ENCODE measurements around the gene PKMYT1. TPM values are rescaled to one million over a fixed set of nuclear protein-coding genes. Genes with fewer than 3 reads are reported as not detected.

The PKMYT1 gene
- total and polyA plus RNA-seq, 5 donors: 1.1 to 2.1 (median 2.1) TPM; not detected in 2

- WGBS: under 1% methylated on average over 69 of the region's 69 CpGs
- ATAC-seq (peak; percentile 79 to 84), DNase-seq (peak; percentile 97 to 99 (median 98))
- Histone ChIP-seq H3K27me3 (ENCODE audit: control insufficient read depth, insufficient read depth) (no peaks in the 10 kb centered on the region), H3K9me3 (ENCODE audit: control insufficient read depth, low read length) (no peaks in the 10 kb centered on the region), H3K27ac (ENCODE audit: low read length) (peak within 1 kb of the TSS; percentile 99), H3K4me1 (ENCODE audit: control insufficient read depth, insufficient read depth, low read length) (peaks cover 10% of the 10 kb centered on the region), H3K4me3 (ENCODE audit: low read length) (peak within 1 kb of the TSS; percentile 56)
- intact Hi-C loops (cut with DNase I): no loop called here
Measured at GRCh38 chr16:3023669-3024478, 43.6 kb upstream of the PKMYT1 start, which contains the start of the genes HCFC1R1 and THOC6. TSS of gene HCFC1R1 (minus strand) at chr16:3023942. CDS start at chr16:3023941, 1 bp downstream. TSS of gene THOC6 (plus strand) at chr16:3024035. CDS start at chr16:3024327, 292 bp downstream.

- ATAC-seq: peak; percentile 0 to 1
- DNase-seq: peak in 2 of 3 donors; percentile 72 to 82
Measured at GRCh38 chr16:3023415-3023668, 43.1 kb upstream of the PKMYT1 start.

DNA sequence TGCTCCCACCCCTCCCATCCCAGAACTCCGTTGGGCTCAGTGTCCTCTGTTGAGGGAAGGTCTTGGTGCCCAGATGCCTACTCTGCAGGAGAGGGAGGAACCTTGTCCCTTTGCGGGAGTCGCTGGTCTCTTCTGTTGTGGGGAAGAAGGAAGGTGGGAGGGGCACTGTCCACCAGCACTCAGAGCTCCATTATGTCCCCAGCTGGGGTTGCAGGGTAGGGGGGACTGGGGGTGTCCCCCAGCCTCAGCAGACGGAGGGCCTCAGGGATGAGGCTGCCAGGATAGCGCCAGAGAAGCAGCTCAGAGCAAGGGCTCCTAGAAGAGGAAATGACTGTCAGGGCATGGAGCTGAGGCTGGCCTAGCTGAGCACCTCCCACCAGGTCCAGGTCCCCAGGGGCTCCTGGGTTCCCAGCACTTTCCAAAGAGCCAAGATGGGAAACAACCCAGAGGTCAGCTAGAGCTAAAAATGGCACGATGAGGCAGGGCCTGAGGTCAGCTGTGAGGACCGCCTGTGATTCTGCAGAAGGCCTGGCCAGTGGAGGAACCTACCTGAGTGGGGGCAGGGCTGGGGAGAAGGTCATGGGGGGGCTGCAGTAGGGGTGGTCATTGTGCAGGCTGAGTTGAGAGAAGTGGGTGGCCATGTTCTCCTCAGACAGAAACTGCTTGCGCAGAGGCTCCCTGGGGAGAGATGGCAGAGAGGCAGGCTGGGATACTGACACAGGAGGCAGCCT is 42.6 kb upstream of the PKMYT1 start:
- H3K4me1 ChIP-seq (ENCODE audit: control insufficient read depth, insufficient read depth, low read length): peaks cover 10% of the 10 kb centered on the region
- peak overlapping the region; percentile 56 for H3K4me3 ChIP-seq (ENCODE audit: low read length)
- peak overlapping the region; percentile 99 for H3K27ac ChIP-seq (ENCODE audit: low read length)
- ATAC-seq (peak in 1 of 2 donors; percentile 0), DNase-seq (peak in 2 of 3 donors; percentile 62 to 70)
- WGBS: 25% methylated on average over 8 of the region's 8 CpGs
- no peaks in the 10 kb centered on the region for H3K9me3 ChIP-seq (ENCODE audit: control insufficient read depth, low read length)
- H3K27me3 ChIP-seq (ENCODE audit: control insufficient read depth, insufficient read depth): no peaks in the 10 kb centered on the region
- intact Hi-C loops (cut with DNase I): no loop called here

More at GRCh38 chr16:3023415-3023668, 43.1 kb upstream of the PKMYT1 start:
- intact Hi-C loops (cut with DNase I): no loop called here
- Histone ChIP-seq H3K9me3 (ENCODE audit: control insufficient read depth, low read length) (no peaks in the 10 kb centered on the region), H3K4me1 (ENCODE audit: control insufficient read depth, insufficient read depth, low read length) (peaks cover 10% of the 10 kb centered on the region), H3K27me3 (ENCODE audit: control insufficient read depth, insufficient read depth) (no peaks in the 10 kb centered on the region), H3K4me3 (ENCODE audit: low read length) (peak overlapping the region; percentile 56), H3K27ac (ENCODE audit: low read length) (peak overlapping the region; percentile 99)
- WGBS: 19% methylated on average over 6 of the region's 6 CpGs

GRCh38 chr16:3022208-3022683 is 42.0 kb upstream of the PKMYT1 start:
- ATAC-seq (peak; percentile 51 to 60), DNase-seq (peak; percentile 94 to 96 (median 94))
- H3K27ac ChIP-seq (ENCODE audit: low read length): peak overlapping the region; percentile 99
- H3K9me3 ChIP-seq (ENCODE audit: control insufficient read depth, low read length): no peaks in the 10 kb centered on the region
- intact Hi-C loops (cut with DNase I): no loop called here
- H3K27me3 ChIP-seq (ENCODE audit: control insufficient read depth, insufficient read depth): no peaks in the 10 kb centered on the region
- peak overlapping the region; percentile 85 for H3K4me3 ChIP-seq (ENCODE audit: low read length)
- 9% methylated on average over 8 of the region's 8 CpGs for WGBS
- peaks cover 10% of the 10 kb centered on the region for H3K4me1 ChIP-seq (ENCODE audit: control insufficient read depth, insufficient read depth, low read length)

DNA sequence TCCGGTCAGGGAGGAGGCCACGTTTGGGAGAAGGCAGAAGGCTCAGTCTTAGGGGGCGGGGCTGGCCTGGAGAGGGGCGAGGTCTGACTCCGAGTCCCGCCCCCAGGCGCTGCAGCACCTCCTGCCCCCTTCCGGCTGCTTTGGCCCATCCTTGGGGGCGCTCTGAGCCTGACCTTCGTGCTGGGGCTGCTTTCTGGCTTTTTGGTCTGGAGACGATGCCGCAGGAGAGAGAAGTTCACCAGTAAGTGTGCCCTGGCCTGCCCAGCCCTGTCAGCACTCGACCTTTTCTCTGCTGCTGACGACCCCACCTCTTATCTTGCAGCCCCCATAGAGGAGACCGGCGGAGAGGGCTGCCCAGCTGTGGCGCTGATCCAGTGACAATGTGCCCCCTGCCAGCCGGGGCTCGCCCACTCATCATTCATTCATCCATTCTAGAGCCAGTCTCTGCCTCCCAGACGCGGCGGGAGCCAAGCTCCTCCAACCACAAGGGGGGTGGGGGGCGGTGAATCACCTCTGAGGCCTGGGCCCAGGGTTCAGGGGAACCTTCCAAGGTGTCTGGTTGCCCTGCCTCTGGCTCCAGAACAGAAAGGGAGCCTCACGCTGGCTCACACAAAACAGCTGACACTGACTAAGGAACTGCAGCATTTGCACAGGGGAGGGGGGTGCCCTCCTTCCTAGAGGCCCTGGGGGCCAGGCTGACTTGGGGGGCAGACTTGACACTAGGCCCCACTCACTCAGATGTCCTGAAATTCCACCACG is 41.4 kb upstream of the PKMYT1 start:
- H3K4me3 ChIP-seq (ENCODE audit: low read length): peak overlapping the region; percentile 85
- no peaks in the 10 kb centered on the region for H3K9me3 ChIP-seq (ENCODE audit: control insufficient read depth, low read length)
- ATAC-seq (peak; percentile 54 to 56), DNase-seq (peak; percentile 87 to 93 (median 92))
- no peaks in the 10 kb centered on the region for H3K27me3 ChIP-seq (ENCODE audit: control insufficient read depth, insufficient read depth)
- intact Hi-C loops (cut with DNase I): no loop called here
- peak overlapping the region; percentile 92 for H3K27ac ChIP-seq (ENCODE audit: low read length)
- peaks cover 10% of the 10 kb centered on the region for H3K4me1 ChIP-seq (ENCODE audit: control insufficient read depth, insufficient read depth, low read length)
- WGBS: 12% methylated on average over 25 of the region's 25 CpGs

DNA sequence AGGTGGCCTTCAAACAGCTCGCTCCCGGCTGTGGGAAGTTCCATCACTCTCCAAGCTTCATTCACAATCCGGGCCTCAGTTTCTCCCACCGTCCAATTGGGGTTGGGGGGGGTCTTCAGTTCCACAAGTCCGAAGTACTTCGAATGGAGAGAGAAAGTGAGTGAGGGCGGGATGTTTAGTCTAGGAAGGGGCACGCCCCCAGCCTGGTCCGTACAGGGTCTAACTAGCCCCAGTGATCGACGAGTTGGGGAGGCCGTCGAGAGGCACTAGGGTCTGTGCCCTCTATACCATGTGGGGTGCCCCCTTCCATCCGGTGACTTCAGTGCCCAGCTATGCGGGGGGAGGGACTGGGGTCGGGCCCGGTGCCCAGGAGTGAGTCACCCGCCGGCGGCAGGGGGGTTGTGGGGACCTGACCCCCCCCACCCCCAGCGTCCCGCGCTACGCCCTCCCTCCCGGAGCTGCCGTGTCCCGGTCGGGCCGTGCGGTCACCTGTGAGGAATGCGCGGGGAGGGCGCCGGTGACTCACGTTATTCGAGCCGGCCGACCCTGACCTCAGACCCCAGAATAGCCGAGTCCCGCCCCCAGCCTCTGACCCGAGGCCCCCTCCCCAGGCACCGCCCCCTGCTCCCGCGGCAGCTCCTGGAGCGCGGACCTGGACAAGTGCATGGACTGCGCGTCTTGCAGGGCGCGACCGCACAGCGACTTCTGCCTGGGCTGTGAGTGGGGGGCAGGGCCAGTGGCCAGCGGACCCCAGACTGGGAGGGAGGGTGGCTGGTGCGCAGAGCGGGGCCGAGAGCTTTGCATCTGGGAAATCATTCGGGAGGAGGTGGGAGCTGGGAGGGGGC is 40.6 kb upstream of the PKMYT1 start:
- Histone ChIP-seq H3K9me3 (ENCODE audit: control insufficient read depth, low read length) (no peaks in the 10 kb centered on the region), H3K4me3 (ENCODE audit: low read length) (peak overlapping the region; percentile 85), H3K27ac (ENCODE audit: low read length) (peak overlapping the region; percentile 99), H3K4me1 (ENCODE audit: control insufficient read depth, insufficient read depth, low read length) (peaks cover 10% of the 10 kb centered on the region), H3K27me3 (ENCODE audit: control insufficient read depth, insufficient read depth) (no peaks in the 10 kb centered on the region)
- WGBS: 1% methylated on average over 57 of the region's 57 CpGs
- peak; percentile 33 to 53 for ATAC-seq
- peak; percentile 82 to 92 (median 84) for DNase-seq
- intact Hi-C loops (cut with DNase I): no loop called here

DNA sequence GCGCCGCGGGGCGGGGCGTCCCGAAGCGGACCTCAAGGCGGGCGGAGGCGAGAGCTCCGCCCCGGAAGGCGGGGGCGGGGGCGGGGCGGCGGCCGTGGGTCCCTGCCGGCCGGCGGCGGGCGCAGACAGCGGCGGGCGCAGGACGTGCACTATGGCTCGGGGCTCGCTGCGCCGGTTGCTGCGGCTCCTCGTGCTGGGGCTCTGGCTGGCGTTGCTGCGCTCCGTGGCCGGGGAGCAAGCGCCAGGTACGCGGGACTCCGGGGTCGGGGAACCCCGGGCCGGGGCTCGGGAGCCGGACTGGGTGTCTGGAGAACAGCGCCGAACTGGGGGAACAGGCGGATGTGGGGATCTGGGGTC is 40.0 kb upstream of the PKMYT1 start, which contains the start of gene TNFRSF12A:
TNFRSF12A (plus strand) TSS at position 122 of the 357 bp plus-strand sequence; CDS start at position 152, 30 bp downstream.
- peak within 1 kb of the TSS; percentile 85 for H3K4me3 ChIP-seq (ENCODE audit: low read length)
- DNase-seq: peak; percentile 83 to 92 (median 92)
- peak; percentile 41 to 53 for ATAC-seq
- intact Hi-C loops (cut with DNase I): no loop called here
- H3K27me3 ChIP-seq (ENCODE audit: control insufficient read depth, insufficient read depth): no peaks in the 10 kb centered on the region
- H3K27ac ChIP-seq (ENCODE audit: low read length): peak within 1 kb of the TSS; percentile 99
- WGBS: 2% methylated on average over 49 of the region's 49 CpGs
- H3K4me1 ChIP-seq (ENCODE audit: control insufficient read depth, insufficient read depth, low read length): peaks cover 10% of the 10 kb centered on the region
- H3K9me3 ChIP-seq (ENCODE audit: control insufficient read depth, low read length): no peaks in the 10 kb centered on the region

DNA sequence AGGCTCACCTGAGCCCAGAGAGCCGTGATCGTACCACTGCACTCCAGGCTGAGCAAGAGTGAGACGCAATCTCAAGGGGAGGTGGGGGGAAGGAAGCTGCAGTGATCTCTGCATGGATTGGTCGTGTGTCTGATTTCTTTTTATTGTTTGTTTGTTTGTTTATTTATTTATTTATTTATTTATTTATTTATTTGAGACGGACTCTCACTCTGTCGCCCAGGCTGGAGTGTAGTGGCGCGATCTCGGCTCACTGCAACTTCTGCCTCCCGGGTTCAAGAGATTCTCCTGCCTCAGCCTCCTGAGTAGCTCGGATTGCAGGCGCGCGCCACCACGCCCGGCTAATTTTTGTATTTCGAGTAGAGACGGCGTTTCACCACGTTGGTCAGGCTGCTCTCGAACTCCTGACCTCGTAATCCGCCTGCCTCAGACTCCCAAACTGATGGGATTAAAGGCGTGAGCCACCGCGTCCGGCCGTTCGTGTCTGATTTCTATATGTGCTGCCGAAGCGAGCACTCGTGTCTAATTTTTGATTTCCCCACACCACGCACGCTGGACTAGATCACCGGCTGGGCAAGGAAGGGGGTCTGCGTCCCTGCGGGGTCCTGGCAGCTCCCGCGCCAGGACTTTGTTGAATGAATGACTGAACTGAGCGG is 39.5 kb upstream of the PKMYT1 start:
- Histone ChIP-seq H3K27ac (ENCODE audit: low read length) (no peak overlapping the region), H3K9me3 (ENCODE audit: control insufficient read depth, low read length) (no peaks in the 10 kb centered on the region), H3K27me3 (ENCODE audit: control insufficient read depth, insufficient read depth) (no peaks in the 10 kb centered on the region), H3K4me3 (ENCODE audit: low read length) (peak overlapping the region; percentile 85), H3K4me1 (ENCODE audit: control insufficient read depth, insufficient read depth, low read length) (peaks cover 10% of the 10 kb centered on the region)
- 33% methylated on average over 40 of the region's 40 CpGs for WGBS
- no peak for DNase-seq
- no peak for ATAC-seq
- intact Hi-C loops (cut with DNase I): no loop called here

- no peaks in the 10 kb centered on the region for H3K9me3 ChIP-seq (ENCODE audit: control insufficient read depth, low read length)
- no peak for ATAC-seq
- WGBS: 9% methylated on average over 51 of the region's 52 CpGs
Measured at GRCh38 chr16:3017794-3018506, 37.7 kb upstream of the PKMYT1 start, which contains the start of gene CLDN6. TSS of gene CLDN6 (minus strand) at chr16:3018183. CDS start at chr16:3016021, 2,162 bp downstream.

More at GRCh38 chr16:3017794-3018506, 37.7 kb upstream of the PKMYT1 start, which contains the start of gene CLDN6:
- DNase-seq: no peak
- Histone ChIP-seq H3K27ac (ENCODE audit: low read length) (no peak within 1 kb of the TSS), H3K4me3 (ENCODE audit: low read length) (no peak within 1 kb of the TSS), H3K4me1 (ENCODE audit: control insufficient read depth, insufficient read depth, low read length) (peaks cover 6% of the 10 kb centered on the region), H3K27me3 (ENCODE audit: control insufficient read depth, insufficient read depth) (no peaks in the 10 kb centered on the region)
- intact Hi-C loops (cut with DNase I): no loop called here

Data from right cardiac atrium (tissue), 5 donors.